HG03575 (cell line): ENCODE data around the gene ZNF343.
"Not testable (repeated sequence)": the region's sequence is repeated elsewhere in the genome, so short reads cannot be mapped to it uniquely, and the experiment has no call there.

Experiments
- ATAC-seq: cut with Tn5 transposase; IDR thresholded peaks from one replicate; pipeline ENCODE4 v1.9.1; 2021; ENCODE audit not compliant: unreplicated experiment, insufficient number of reproducible peaks, low FRiP score; ENCODE audit errors: extremely low read depth

Gene ZNF343

DNA sequence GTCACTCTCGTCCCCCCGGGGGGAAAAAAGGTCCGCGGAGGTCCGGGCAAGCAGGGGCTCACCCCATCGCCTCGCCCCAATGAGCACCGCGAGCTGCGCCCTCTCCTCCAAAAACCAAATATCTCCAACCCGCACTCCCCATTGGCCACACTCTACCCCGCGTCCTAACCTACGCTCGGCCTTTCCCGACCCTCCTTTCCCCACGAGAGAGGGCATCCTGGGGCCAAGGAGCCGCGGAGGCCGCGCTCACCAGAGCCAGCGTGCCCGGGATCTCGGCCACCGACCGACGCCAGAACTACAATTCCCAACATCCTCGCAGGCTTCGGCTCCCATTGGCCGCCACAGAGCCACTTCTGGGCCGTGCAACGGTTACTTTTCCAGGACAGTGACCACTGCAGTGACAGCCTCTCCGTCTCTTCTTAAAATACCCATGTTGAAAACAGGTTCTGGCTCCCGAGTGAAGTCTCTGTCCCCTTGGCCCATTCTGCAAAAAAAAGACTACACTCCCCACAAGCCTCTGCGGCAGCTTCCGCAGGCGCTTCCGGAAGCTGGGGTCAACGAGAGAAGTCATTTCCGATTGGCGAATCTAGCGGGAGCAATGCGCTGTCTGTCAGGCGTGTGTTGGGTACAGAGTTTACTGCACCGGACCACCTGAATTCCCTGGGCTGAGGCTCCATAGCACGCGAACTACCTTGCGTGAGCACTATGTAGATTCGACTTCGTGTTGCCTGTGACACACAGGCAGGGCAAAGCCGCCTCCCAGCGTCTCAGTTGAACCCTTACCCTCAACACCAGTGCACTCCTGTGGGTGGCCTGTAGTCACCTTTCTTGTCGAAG, at the start of gene ZNF343:
Gene ZNF343 (minus strand): TSS at position 285 of the 837 bp plus-strand sequence. CDS start 15,020 bp downstream, outside the sequence.
- ATAC-seq, result peak; percentile 65

DNA sequence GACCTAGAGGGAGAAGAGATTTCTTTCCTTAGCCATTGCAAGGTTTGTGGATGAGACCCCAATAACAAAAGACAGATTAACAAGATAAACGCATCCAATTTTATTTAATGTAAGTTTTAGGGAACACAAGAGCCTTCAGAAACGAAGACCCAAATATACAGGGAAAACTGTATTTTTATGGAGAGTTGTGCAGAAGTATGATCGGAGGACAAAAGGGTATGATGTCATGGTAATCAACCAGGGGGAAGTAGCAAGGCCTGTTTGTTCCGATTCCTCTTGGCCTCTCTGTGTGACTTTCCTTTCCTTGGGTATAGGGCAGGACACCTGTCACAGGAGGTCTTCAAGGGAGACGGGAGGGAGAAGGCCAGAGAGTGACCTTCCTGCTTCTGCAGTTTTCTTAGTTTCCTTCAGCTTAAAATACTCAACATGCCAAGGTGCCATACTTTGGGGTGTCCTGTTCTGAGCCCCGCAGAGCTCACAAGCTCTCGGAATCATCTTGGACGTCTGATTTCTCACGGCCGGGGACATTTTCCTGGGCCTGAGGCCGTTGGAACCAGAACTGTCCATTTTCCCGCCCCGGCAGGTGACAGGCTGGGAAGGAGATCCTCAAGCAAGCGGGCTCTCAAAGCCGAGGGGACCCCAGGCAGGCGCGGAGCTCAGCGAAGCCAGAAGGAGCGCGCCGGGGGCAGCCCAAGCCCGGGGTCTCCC, 49.3 kb upstream of the ZNF343 start:
- ATAC-seq, result no peak

DNA sequence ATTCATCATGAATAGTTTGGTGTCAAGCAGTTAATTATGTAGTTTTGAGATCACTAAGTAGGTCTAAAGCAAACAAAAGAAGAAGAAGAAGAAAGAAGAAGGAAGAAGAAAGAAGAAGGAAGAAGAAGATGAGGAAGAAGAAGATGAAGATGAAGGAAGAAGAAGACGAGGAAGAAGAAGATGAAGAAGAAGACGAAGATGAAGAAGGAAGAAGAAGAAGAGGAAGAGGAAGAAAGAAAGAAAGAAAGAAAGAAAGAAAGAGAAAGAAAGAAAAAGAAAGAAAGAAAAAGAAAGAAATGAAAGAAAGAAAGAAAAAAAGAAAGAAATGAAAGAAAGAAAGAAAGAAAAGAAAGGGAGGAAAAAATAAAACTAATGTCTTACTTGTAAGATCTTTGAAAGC, 36.9 kb upstream of the ZNF343 start:
- no peak for ATAC-seq

DNA sequence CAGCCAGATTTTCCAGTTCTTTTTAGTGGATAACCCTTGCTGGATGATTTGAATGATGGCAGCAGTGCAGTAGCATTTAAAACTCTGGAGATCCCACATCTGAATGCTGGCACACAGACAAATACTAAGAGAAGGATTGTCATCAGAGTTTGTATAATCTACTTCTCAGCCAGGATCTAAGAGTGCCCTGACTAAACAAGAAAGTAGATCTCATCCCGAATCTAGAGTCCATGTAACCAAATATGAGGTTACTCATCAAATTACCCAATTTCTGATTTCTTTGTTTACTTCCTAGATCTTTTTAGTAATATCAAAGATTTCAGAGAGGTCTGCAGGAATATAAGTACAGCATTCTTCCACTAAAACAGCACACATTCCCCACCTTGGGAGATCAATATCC, 35.5 kb upstream of the ZNF343 start:
- ATAC-seq, result no peak

DNA sequence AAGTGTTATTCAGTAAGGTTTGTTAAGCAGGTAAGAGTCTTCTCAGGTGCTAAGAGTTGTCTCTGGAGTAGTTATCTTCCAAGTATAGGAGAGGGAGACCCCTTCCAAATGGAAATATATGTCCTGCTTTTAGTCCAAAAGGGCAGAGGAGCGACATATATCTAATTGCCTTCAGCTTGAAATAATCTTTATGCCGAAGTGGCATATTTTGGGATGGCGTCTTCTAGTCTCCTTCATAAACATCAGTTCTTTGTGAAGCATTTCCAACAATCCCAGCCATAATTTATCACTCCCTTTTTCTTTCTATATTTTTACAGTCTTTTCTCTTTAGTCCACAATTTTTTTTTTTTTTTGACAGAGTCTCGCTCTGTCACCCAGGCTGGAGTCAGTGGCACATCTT, 33.6 kb upstream of the ZNF343 start:
- no peak for ATAC-seq

DNA sequence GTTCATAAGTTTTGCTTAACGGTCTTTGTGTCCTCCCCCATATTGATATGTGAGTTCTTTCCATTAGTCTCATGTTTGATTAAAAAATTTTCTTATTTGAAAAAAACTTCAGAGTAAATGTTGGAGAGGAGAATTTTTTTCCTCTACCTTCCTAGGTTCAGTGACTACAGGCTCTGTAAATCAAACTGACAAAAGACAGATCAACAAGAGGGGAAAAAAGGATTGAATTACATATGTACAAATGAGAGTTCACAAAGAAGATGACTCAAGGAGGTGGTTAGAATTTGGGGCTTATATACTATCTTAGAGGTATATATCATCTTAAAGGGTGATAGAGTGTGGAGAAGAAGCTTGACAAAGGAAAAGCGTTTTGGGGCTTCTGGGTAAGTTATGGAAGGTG, 33.2 kb upstream of the ZNF343 start:
- no peak for ATAC-seq

DNA sequence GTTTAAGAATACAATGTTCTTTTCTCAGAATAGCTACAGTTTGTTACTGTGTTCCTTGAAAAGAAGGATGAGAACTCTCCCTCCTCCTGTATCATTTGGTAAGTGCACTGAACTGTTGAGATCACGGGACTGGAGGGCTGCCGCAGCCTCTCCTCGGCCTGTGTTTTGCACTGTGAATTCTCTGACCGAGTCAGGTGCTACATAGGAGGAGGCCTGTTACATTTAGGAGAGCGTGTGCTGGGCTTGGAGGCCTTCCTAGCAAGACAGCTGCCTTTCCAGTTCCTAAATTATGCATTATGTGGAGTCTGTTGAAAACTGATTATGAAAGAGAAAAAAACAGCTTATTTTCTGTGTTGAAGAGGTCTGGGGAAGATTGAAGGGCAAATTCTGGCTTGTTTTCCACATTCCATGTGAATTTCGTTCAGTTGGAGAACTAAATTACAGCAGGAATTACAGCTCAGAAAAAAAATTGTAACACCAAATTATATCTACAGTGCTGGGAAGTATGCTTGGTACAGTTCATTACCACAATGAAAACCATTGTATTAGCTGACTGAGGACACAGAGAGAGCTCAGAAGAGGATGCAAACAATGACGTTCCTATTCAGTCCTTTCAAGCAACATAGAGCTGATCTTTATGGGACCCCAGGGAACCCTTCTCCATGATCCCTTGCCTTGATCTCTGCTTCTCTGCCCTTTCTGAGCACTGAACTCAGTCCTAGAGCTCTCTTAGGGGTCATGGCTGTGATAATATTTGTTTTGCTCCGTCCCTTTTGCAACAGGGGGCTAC, 30.4 kb upstream of the ZNF343 start:
- ATAC-seq, result no peak

DNA sequence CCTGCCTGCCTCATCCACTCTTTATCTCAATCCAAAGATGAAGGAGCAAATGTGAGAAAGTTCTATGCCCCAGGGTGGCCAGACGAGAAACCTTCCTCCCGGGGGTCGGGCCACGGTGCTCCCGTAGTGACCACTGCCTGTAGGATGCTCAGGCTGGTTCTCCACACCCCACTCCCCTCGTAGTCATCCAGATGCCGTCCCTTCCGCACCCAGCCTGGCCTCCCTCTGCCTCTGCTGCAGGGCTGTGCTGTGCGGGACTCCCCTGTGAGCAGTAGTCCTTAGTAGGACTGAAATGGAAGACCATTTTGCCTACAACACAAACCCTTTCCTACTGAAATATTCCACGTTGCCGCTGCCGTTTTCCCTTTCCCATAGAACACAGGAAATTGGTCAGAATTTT, 29.6 kb upstream of the ZNF343 start:
- ATAC-seq, result no peak

DNA sequence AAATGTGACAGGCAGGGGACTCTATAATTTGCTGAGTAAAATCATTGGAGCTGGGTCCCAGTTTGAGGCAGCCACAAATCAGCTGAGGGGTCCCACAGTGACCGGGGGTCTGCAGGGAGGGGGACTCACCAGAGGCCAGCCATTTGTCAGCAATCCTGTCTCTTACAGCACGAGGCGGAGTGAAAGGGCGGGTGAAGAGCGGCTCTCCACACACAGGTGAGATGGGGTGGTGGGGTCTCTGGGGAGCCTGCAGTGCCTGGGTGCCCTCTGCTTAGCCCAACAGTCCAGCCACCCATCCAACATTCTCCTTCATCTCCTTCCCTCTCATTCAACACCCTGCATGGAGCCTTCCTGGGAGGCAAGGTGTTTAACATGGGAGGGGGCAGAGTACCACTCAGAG, 28.4 kb upstream of the ZNF343 start:
- no peak for ATAC-seq

DNA sequence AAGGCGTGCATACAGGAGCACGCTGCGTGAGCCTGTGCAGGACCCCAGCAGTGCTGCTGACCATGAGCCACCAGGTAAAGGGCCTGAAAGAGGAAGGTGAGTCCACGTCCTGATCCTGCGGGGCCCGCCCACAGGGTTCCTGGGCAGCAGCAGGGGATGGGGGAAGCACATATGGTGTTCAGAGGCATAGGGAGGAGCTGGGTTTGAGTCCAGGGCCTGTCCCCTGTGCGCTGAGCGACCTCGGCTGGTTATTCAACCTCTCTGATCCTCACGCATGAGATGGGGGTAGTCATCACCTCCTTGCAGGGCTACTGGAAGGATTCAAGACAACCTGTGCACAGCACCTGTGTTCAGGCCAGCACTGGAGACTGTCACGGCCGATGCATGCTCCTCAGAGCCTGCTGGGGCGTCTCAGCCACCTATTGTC, 27.9 kb upstream of the ZNF343 start, which contains the start of gene TMC2:
Gene TMC2 (plus strand): TSS at position 14 of the 427 bp plus-strand sequence. CDS start 49 bp downstream, at position 63.
- ATAC-seq, result no peak

DNA sequence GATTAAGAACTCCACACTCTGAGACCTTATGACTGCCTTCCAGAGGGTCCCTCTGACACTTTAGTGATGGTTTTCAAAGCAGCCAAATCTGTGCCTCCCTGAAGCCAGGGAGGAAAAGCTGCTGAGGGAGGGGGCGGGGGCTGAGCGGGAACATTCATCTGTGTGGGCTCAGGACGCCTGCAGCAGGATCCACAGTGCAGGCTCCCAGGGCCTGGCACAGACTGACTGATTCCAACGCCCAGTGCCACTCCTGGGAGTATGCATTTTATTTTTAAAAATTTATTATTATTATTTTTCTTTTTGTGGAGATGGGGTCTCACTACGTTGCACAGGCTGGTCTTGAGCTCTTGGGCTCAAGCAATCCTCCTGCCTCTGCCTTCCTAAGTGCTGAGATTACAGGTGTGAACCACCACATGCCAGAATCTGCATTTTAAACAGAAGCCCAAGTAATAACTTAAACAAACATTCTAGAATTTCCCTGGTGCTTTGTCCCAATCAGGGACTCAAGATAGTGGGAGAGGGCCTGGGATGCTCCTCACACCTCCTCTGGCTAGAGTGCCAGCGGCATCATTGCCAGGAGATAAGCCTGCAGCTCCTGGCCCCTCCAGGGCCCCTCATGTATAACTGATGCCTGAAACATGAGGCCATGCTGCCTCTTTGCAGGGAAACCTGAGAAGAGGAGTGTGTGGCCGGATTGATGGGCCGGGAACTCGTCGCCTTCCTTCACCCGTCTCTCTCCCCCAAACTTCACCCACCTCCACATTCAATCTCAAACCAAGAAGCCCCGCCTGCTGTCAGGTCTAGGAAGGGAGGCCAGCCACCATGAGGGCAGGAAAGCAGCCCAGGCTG, 27.2 kb upstream of the ZNF343 start:
- ATAC-seq, result no peak

DNA sequence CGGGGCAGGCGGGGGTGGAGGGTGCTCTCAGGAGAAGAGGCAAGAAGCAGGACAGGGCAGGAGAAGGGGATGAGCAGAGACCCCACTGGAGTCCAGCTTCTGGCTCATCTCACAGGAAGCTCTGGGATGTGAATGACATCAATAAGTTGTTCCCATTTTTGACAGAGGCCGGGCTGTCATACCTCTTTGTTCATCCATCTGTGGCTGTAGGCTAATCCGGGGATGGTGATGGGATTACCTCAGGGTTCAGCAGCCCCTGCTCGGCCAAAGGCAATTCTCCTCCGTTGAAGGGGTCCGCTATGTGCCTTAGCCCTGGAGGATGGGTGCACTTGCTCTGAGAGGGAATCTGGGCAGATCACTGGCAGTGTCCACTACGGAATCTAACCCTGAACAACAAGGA, 24.4 kb upstream of the ZNF343 start:
- no peak for ATAC-seq

DNA sequence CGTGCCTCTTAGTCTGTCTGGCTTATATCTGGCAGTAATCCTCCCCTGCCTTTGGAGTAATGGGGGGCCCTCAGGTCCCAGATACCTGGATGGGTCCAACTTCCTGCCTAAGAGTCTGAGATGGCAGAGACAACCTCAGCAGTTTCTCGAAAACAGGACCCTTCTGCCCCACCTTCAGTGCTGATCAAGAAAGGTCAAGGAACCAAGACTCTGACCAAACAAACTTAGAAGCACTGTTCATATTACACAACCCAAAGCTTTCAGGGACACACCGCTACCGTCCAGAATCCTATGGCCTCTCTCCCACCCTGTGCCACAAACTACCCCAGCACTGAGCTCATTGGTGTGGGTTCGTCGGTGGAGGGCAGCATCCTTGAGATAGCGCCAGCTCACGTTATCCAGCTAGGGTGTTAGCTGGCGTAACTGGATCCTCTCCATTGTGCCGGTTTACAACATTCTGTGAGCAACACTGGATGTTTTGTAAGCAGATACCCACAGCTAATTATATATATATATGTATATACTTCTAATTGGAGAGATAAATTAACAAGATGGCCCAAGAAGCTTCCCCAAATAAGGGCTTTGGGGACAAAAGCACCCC, 20.1 kb upstream of the ZNF343 start:
- no peak for ATAC-seq

DNA sequence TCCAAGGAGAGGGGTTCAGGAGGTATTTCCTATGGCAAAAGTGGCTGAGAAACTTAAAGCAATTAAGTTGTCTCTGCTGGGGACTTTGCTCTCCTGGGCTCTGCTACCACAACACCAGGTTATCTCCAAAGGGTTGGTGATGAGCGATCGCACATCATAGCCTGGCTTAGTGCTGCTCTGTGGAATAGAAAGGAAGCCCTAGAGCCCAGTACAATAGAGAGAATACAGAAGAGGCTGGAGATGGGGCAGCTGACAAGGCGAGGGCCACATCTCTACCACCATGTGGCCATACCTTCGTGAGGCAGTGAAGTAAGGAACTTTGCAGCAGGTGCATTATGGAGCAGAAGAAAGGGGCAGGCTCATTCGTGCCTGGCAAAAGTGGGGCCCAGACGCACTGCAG, 19.0 kb upstream of the ZNF343 start:
- ATAC-seq, result no peak

DNA sequence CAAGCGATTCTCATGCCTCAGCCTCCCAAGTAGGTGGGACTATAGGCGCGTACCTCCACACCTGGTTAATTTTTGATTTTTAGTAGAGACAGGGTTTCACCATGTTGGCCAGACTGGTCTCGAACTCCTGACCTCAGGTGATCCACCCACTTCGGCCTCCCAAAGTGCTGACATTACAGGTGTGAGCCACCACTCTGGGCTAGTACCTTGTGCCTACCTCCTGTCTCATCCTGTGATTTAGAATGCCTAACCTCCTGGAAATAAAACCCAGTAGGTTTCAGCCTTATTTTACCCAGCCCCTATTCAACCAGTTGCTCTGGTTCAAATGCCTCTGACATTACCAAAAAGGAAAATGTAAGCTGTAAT, 17.5 kb upstream of the ZNF343 start:
- ATAC-seq, result not testable (repeated sequence)

DNA sequence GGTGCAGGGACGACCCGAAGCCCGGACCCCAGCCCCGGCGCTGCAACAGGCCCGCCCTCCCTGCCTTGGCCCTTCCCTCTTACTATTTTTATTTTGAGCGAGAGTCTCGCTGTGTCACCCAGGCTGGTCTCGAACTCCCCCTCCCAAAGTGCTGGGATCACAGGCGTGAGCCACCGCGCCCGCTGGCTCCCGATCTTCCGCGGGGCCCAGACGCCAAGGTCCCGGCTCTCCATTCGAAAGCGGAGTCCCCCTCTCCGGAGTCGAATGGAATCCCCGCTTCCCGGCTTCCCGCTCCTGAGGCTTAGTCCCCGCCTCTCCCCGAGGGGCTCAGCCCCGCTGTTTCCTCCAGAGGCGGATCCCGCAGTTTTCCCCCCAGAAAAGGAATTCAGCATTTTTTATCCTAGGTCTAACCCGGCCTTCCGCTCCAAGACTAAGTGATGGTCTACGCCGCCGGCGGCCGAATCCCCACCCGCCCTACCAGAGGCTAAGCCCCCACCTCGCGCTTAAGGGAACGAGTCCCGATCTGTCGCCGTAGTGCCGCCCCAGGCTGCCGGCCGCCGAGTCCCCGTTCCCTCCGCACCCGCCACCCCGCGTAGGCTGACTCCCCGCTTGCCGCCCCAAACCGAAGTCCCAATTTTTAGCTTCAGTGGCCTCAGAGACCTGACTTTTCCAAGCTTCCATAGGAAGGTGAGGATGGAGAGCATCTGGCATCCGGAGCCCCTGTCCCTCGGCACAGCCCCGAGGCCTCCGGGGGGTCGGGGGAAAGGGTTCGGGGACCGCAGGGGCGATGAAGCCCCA, 16.2 kb upstream of the ZNF343 start:
- no peak for ATAC-seq

DNA sequence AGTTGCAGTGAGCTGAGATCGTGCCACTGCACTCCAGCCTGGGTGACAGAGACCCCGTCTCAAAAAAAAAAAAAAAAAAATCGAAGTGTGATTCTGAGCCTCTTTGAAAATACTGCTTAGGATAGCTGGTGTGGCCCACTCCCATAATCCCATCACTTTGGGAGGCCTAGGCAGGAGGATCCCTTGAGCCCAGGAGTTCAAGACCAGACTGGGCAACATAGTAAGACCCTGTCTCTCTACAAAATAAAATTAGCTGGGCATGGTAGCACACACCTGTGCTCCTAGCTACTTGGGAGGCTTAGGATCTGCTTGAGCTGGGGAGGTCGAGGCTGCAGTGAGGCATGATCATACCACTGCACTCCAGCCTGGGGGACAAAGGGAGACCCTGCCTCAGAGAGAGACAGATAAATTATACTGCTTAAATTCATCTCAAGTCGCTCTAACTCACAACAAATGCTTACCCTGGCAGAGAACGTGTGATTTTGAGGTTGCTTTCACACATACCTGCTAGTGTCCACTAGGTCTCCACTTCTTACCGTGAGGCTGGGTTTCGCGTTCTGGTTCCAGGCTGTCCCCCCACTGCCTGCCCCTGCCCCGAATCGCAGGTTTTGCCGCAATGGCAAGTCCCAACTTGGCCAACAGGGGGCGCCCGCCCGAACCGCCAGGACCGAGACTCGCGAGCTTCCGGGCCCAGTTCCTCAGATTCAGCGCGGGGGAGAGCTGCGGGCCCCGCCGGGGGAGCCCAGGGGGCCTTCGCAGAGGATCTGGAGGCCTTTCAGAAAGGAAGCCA, 15.4 kb upstream of the ZNF343 start:
- no peak for ATAC-seq
